Measurements from ENCODE around the gene RAB30. TPM values are rescaled to one million over a fixed set of nuclear protein-coding genes. Genes with fewer than 3 reads are reported as not detected.

Gene RAB30
- total RNA-seq, 1 experiment from 2014 or later, result 6.2 TPM

DNA sequence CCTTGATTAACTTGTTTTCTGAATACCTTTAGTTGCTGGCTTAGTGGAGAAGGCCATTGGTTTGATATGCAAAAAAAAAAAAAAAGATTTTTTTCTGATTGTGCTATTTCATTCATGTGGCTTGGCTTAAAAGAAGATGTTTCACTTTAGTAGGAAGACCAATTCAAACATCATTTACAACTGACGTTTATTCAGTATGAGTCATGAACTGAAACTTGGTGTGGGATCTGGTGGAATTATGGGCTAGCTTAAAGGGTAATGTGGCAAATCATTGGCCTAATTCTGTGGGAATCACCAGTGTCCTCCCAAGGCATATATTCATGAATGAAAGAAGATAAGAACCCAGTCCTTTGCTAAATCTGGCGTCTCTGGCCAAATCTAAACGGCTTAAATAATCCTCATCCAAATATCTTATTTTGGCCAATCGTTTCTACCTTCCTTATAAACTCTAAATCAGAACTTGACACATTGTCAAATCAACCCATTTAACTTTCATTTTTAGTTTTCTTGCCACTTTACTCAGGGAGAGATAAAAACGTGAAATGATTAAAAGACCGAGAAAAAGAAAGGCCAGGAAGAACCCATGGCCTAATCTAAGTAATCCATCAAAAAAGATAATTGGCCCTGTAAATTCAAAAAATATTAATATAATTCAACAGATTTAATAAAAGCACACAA, 93.1 kb downstream of the RAB30 start:
- TF ChIP-seq, protein P1, sequence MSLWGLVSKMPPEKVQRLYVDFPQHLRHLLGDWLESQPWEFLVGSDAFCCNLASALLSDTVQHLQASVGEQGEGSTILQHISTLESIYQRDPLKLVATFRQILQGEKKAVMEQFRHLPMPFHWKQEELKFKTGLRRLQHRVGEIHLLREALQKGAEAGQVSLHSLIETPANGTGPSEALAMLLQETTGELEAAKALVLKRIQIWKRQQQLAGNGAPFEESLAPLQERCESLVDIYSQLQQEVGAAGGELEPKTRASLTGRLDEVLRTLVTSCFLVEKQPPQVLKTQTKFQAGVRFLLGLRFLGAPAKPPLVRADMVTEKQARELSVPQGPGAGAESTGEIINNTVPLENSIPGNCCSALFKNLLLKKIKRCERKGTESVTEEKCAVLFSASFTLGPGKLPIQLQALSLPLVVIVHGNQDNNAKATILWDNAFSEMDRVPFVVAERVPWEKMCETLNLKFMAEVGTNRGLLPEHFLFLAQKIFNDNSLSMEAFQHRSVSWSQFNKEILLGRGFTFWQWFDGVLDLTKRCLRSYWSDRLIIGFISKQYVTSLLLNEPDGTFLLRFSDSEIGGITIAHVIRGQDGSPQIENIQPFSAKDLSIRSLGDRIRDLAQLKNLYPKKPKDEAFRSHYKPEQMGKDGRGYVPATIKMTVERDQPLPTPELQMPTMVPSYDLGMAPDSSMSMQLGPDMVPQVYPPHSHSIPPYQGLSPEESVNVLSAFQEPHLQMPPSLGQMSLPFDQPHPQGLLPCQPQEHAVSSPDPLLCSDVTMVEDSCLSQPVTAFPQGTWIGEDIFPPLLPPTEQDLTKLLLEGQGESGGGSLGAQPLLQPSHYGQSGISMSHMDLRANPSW (CRISPR knock-in tag; conservative IDR thresholded peaks at IDR 0.05; ENCODE audit: low read depth), result no peak
- TF ChIP-seq EMX1 (CRISPR knock-in tag; IDR thresholded peaks at IDR 0.05) (no peak), ATF1 (CRISPR knock-in tag; IDR thresholded peaks at IDR 0.05) (no peak), OVOL2 (CRISPR knock-in tag; IDR thresholded peaks at IDR 0.05; ENCODE audit: borderline replicate concordance) (no peak), SOX15 (CRISPR knock-in tag; IDR thresholded peaks at IDR 0.05) (no peak), NR3C1 (CRISPR knock-in tag; conservative IDR thresholded peaks at IDR 0.05; ENCODE audit: low read depth) (no peak)
- TF ChIP-seq, protein P2, sequence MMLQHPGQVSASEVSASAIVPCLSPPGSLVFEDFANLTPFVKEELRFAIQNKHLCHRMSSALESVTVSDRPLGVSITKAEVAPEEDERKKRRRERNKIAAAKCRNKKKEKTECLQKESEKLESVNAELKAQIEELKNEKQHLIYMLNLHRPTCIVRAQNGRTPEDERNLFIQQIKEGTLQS (CRISPR knock-in tag; conservative IDR thresholded peaks at IDR 0.05), result no peak
- TF ChIP-seq, protein P3, sequence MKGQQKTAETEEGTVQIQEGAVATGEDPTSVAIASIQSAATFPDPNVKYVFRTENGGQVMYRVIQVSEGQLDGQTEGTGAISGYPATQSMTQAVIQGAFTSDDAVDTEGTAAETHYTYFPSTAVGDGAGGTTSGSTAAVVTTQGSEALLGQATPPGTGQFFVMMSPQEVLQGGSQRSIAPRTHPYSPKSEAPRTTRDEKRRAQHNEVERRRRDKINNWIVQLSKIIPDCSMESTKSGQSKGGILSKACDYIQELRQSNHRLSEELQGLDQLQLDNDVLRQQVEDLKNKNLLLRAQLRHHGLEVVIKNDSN (CRISPR knock-in tag; IDR thresholded peaks at IDR 0.05), result no peak
- TF ChIP-seq, protein P4, sequence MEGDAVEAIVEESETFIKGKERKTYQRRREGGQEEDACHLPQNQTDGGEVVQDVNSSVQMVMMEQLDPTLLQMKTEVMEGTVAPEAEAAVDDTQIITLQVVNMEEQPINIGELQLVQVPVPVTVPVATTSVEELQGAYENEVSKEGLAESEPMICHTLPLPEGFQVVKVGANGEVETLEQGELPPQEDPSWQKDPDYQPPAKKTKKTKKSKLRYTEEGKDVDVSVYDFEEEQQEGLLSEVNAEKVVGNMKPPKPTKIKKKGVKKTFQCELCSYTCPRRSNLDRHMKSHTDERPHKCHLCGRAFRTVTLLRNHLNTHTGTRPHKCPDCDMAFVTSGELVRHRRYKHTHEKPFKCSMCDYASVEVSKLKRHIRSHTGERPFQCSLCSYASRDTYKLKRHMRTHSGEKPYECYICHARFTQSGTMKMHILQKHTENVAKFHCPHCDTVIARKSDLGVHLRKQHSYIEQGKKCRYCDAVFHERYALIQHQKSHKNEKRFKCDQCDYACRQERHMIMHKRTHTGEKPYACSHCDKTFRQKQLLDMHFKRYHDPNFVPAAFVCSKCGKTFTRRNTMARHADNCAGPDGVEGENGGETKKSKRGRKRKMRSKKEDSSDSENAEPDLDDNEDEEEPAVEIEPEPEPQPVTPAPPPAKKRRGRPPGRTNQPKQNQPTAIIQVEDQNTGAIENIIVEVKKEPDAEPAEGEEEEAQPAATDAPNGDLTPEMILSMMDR (IDR thresholded peaks at IDR 0.05), result no peak
- DNase-seq (ENCODE audit: low spot score) (no peak), ATAC-seq (no peak)
- Mint-ChIP-seq H3K27me3 (ENCODE audit: low read depth) (no peaks in the 10 kb centered on the region), H3K36me3 (no peaks in the 10 kb centered on the region), H3K4me3 (no peak overlapping the region), H3K4me1 (no peaks in the 10 kb centered on the region), H3K27ac (no peak overlapping the region), H3K9me3 (no peaks in the 10 kb centered on the region)
- ChIA-PET CTCF (no interaction called here), POLR2A (no interaction called here)

DNA sequence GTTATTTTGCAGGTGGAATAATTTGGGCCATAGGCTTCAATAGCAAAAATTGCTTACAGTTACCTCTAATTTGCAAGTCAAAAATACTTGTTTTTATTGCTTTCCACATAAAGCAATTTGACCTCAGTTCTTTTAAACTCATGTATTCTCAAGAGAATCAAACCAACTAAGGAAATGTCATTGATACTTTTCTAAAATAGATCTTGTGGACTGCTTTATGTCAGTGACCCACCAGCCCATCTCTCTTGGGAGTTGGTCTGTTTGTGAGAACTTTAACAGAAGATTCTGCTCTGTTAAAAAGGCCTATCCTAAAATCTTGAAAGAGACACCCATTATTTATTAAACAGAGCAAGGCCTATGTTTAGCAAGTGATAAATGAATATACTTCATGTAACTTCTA, 94.9 kb downstream of the RAB30 start:
- POLR2A ChIA-PET, result no interaction called here
- Mint-ChIP-seq H3K36me3 (no peaks in the 10 kb centered on the region), H3K4me1 (no peaks in the 10 kb centered on the region), H3K4me3 (no peak overlapping the region), H3K9me3 (no peaks in the 10 kb centered on the region), H3K27ac (no peak overlapping the region), H3K27me3 (ENCODE audit: low read depth) (no peaks in the 10 kb centered on the region)
- DNase-seq (ENCODE audit: low spot score) (no peak), ATAC-seq (no peak)
- CTCF ChIA-PET, result no interaction called here
- TF ChIP-seq ZBTB21 (CRISPR knock-in tag; IDR thresholded peaks at IDR 0.05; ENCODE audit: borderline replicate concordance) (no peak), ZNF416 (CRISPR knock-in tag; IDR thresholded peaks at IDR 0.05) (no peak), NFYB (CRISPR knock-in tag; conservative IDR thresholded peaks at IDR 0.05; ENCODE audit: low read depth) (no peak), IRF2 (CRISPR knock-in tag; IDR thresholded peaks at IDR 0.05; ENCODE audit: borderline replicate concordance, low read depth) (no peak), CREB1 (CRISPR knock-in tag; IDR thresholded peaks at IDR 0.05) (no peak), ZNF121 (CRISPR knock-in tag; IDR thresholded peaks at IDR 0.05) (no peak), ELF4 (CRISPR knock-in tag; IDR thresholded peaks at IDR 0.05; ENCODE audit: low read depth) (no peak), OVOL2 (CRISPR knock-in tag; IDR thresholded peaks at IDR 0.05; ENCODE audit: borderline replicate concordance) (no peak)
- TF ChIP-seq, protein P5, sequence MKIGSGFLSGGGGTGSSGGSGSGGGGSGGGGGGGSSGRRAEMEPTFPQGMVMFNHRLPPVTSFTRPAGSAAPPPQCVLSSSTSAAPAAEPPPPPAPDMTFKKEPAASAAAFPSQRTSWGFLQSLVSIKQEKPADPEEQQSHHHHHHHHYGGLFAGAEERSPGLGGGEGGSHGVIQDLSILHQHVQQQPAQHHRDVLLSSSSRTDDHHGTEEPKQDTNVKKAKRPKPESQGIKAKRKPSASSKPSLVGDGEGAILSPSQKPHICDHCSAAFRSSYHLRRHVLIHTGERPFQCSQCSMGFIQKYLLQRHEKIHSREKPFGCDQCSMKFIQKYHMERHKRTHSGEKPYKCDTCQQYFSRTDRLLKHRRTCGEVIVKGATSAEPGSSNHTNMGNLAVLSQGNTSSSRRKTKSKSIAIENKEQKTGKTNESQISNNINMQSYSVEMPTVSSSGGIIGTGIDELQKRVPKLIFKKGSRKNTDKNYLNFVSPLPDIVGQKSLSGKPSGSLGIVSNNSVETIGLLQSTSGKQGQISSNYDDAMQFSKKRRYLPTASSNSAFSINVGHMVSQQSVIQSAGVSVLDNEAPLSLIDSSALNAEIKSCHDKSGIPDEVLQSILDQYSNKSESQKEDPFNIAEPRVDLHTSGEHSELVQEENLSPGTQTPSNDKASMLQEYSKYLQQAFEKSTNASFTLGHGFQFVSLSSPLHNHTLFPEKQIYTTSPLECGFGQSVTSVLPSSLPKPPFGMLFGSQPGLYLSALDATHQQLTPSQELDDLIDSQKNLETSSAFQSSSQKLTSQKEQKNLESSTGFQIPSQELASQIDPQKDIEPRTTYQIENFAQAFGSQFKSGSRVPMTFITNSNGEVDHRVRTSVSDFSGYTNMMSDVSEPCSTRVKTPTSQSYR (CRISPR knock-in tag; IDR thresholded peaks at IDR 0.05), result no peak
- TF ChIP-seq, protein P6, sequence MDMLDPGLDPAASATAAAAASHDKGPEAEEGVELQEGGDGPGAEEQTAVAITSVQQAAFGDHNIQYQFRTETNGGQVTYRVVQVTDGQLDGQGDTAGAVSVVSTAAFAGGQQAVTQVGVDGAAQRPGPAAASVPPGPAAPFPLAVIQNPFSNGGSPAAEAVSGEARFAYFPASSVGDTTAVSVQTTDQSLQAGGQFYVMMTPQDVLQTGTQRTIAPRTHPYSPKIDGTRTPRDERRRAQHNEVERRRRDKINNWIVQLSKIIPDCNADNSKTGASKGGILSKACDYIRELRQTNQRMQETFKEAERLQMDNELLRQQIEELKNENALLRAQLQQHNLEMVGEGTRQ (CRISPR knock-in tag; IDR thresholded peaks at IDR 0.05), result no peak
- TF ChIP-seq, protein P7, sequence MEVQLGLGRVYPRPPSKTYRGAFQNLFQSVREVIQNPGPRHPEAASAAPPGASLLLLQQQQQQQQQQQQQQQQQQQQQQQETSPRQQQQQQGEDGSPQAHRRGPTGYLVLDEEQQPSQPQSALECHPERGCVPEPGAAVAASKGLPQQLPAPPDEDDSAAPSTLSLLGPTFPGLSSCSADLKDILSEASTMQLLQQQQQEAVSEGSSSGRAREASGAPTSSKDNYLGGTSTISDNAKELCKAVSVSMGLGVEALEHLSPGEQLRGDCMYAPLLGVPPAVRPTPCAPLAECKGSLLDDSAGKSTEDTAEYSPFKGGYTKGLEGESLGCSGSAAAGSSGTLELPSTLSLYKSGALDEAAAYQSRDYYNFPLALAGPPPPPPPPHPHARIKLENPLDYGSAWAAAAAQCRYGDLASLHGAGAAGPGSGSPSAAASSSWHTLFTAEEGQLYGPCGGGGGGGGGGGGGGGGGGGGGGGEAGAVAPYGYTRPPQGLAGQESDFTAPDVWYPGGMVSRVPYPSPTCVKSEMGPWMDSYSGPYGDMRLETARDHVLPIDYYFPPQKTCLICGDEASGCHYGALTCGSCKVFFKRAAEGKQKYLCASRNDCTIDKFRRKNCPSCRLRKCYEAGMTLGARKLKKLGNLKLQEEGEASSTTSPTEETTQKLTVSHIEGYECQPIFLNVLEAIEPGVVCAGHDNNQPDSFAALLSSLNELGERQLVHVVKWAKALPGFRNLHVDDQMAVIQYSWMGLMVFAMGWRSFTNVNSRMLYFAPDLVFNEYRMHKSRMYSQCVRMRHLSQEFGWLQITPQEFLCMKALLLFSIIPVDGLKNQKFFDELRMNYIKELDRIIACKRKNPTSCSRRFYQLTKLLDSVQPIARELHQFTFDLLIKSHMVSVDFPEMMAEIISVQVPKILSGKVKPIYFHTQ (CRISPR knock-in tag; IDR thresholded peaks at IDR 0.05), result no peak
- TF ChIP-seq, protein P8, sequence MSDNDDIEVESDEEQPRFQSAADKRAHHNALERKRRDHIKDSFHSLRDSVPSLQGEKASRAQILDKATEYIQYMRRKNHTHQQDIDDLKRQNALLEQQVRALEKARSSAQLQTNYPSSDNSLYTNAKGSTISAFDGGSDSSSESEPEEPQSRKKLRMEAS (CRISPR knock-in tag; IDR thresholded peaks at IDR 0.05), result no peak
- TF ChIP-seq, protein P9, sequence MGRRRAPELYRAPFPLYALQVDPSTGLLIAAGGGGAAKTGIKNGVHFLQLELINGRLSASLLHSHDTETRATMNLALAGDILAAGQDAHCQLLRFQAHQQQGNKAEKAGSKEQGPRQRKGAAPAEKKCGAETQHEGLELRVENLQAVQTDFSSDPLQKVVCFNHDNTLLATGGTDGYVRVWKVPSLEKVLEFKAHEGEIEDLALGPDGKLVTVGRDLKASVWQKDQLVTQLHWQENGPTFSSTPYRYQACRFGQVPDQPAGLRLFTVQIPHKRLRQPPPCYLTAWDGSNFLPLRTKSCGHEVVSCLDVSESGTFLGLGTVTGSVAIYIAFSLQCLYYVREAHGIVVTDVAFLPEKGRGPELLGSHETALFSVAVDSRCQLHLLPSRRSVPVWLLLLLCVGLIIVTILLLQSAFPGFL (CRISPR knock-in tag; IDR thresholded peaks at IDR 0.05; ENCODE audit: borderline replicate concordance), result no peak

Measured in WTC11 (cell line).